Heart right ventricle (tissue), 16 donors: ENCODE measurements around the gene NUDT22. TPM values are rescaled to one million over a fixed set of nuclear protein-coding genes. Genes with fewer than 3 reads are reported as not detected.
A peak's percentile ranks its signal among the peaks of the same experiment; 100 is the strongest.

Experiments used
- ATAC-seq, 8 donors: fragments of 200-7000 bp; cut with Tn5 transposase; one replicate each; pipeline ENCODE4 v1.9.1; 2020; ENCODE audit warnings: mild to moderate bottlenecking in 8 of 8, moderate library complexity in 8 of 8, moderate number of reproducible peaks in 1 of 8
- DNase-seq, 2 donors: peaks; one replicate each; pipeline ENCODE4 v3.0.0-alpha.2; 2020
- H3K27ac ChIP-seq, 10 donors: fragments of 200-600 bp; sonication (generic) in 2 of 10; one replicate each; pipeline versions ENCODE4 v1.5.0 to v1.8.0; 2020 to 2022; ENCODE audit warnings: mild to moderate bottlenecking in 3 of 10
- H3K27me3 ChIP-seq, 7 donors: fragments of 200-600 bp; one replicate each; pipeline ENCODE4 v1.8.0; 2021 to 2022; ENCODE audit warnings: mild to moderate bottlenecking in 2 of 7
- H3K36me3 ChIP-seq, 9 donors: fragments of 200-600 bp; sonication (generic) in 1 of 9; one replicate each; pipeline versions ENCODE4 v1.5.0 to v1.8.0; 2020 to 2022; ENCODE audit warnings: mild to moderate bottlenecking in 2 of 9
- H3K4me1 ChIP-seq, 9 donors: fragments of 200-600 bp; sonication (generic) in 1 of 9; one replicate each; pipeline versions ENCODE4 v1.5.0 to v1.8.0; 2020 to 2022; ENCODE audit warnings: mild to moderate bottlenecking in 4 of 9
- H3K4me3 ChIP-seq, 10 donors: fragments of 200-600 bp; sonication (generic) in 2 of 10; one replicate each; pipeline versions ENCODE4 v1.5.0 to v1.8.0; 2020 to 2022; ENCODE audit warnings: mild to moderate bottlenecking in 7 of 10, moderate library complexity in 2 of 10
- H3K9me3 ChIP-seq, 11 donors: fragments of 200-600 bp in 10 of 11; sonication (generic) in 2 of 11; one replicate each; pipeline versions ENCODE4 v1.5.0 to v1.8.0; 2013 to 2022; ENCODE audit warnings: mild to moderate bottlenecking in 2 of 11, control low read depth in 1 of 11, moderate library complexity in 1 of 11
- CTCF ChIP-seq, 9 donors: fragments of 200-600 bp; sonication (generic) in 2 of 9; IDR thresholded peaks; one replicate each; pipeline versions ENCODE4 v1.5.0 to v1.8.0; 2021 to 2022; ENCODE audit warnings: antibody characterized with exemption in 9 of 9, mild to moderate bottlenecking in 5 of 9, moderate library complexity in 1 of 9
- WGBS, 2 donors: extraction: QIAGEN DNeasy Blood & Tissue Kit; methylation state at CpG; one replicate each; pipeline ENCODE4 v1.1.7; 2013; ENCODE audit warnings: inconsistent platforms in 1 of 2; 5-methylcytosine and 5-hydroxymethylcytosine counted together
- intact Hi-C, 10 donors: fragments of 100-400 bp; cut with DNase I; formaldehyde crosslinking; loops; one replicate each; pipeline versions ENCODE4 v1.11.1 to v1.14.2; 2022
- polyA plus RNA-seq, 2 donors: library from polyadenylated mRNA; stranded (reverse); fragments of 200-250 nt; gene quantifications; one replicate each; pipeline ENCODE4 v1.2.3, GENCODE V29; 2013
- total RNA-seq, 10 donors: library from RNA; stranded (reverse); fragmentation: NEBNext Ultra II Directional in 3 of 10; extraction: Animal tissue kit (Norgen Biotek cat#: 25700) in 3 of 10; gene quantifications; one replicate each; pipeline versions ENCODE4 v1.2.1 to v1.2.4, GENCODE V29; 2021 to 2023
- donor health status: Arrhythmogenic right ventricular cardiomyopathy.
- donor health status: ischemic (EF 13 %, LVEDD 7.1; RV severe dilation, severe dysfunction).
- donor health status: healthy with polysubstance abuse.
- donor health status: DM: no; HTN: yes; CAD: no.
- donor health status: DM: no; HTN: no; CAD: no.
- donor health status: ischemic (EF 25% LVEDD 6.9; RV normal size, moderate dysfunction).
- donor health status: ischemic (EF 25% LVEDD 5.7; RV mildly dilated, moderate dysfunction).
- donor health status: healthy.
- donor health status: DM: yes; HTN: yes; CAD: no.
- donor health status: Ischemic cardiomyopathy.
- donor health status: ischemic (EF 35%, LVEDD 5.7; RV mildly dilated, moderate dysfunction).
- donor health status: nonischemic (EF 11% LVEDD 7.7; RV severe dilation, severe dysfunction).
- donor health status: DM: yes; HTN: yes; CAD: no.
- donor health status: PGD.
- donor health status: ischemic (EF 29% LVEDD 5.4; RV normal size, mild dysfunction).
- donor health status: nonischemic (EF 23%, LVEDD 6.1; RV moderate dilation, normal function).

NUDT22 gene
- total and polyA plus RNA-seq, 12 donors, result 57.3 to 95.2 (median 72.6) TPM

GRCh38 chr11:64229744-64230170 lies 3.7 kb downstream of the NUDT22 start:
- Histone ChIP-seq H3K27me3 (no peaks in the 10 kb centered on the region), H3K36me3 (peaks cover 0 to 6% (median 0%) of the 10 kb centered on the region in 9 donors), H3K4me3 (peak overlapping the region; percentile 39 to 88 (median 75)), H3K27ac (peak overlapping the region; percentile 4 to 99 (median 96)), H3K4me1 (peaks cover 14 to 76% (median 62%) of the 10 kb centered on the region in 9 donors), H3K9me3 (no peaks in the 10 kb centered on the region)
- TF ChIP-seq CTCF (IDR thresholded peaks at IDR 0.05), result no peak
- 30 to 32% methylated on average over 13 of the region's 13 CpGs for WGBS, 2 donors
- no peak for ATAC-seq
- intact Hi-C loops, result loop anchor here in 1 of 10 donors (5.0 kb wide), 1 partner anchor 42 kb away; the partner anchor contains the start of gene STIP1
- no peak for DNase-seq

GRCh38 chr11:64230171-64230984 lies 4.3 kb downstream of the NUDT22 start, which contains the start of gene DNAJC4:
TSS of gene DNAJC4 (plus strand) at chr11:64230548. CDS start at chr11:64230855, 307 bp downstream.
- intact Hi-C loops, result no loop called here
- no peaks in the 10 kb centered on the region for H3K9me3 ChIP-seq
- peaks cover 11 to 75% (median 62%) of the 10 kb centered on the region in 9 donors for H3K4me1 ChIP-seq
- peak; percentile 92 to 94 for DNase-seq
- WGBS, 2 donors, result 0 to 1% methylated on average over 56 to 62 of the region's 62 CpGs
- peak; percentile 59 to 83 (median 71) for ATAC-seq
- no peak for TF ChIP-seq CTCF (IDR thresholded peaks at IDR 0.05)
- H3K27ac ChIP-seq, result peak within 1 kb of the TSS; percentile 74 to 99 (median 96)
- H3K36me3 ChIP-seq, result peaks cover 0 to 6% (median 0%) of the 10 kb centered on the region in 9 donors
- H3K4me3 ChIP-seq, result peak within 1 kb of the TSS; percentile 39 to 88 (median 75)
- H3K27me3 ChIP-seq, result no peaks in the 10 kb centered on the region

GRCh38 chr11:64230985-64231365 lies 4.9 kb downstream of the NUDT22 start:
- 7 to 16% methylated on average over 8 of the region's 8 CpGs for WGBS, 2 donors

More at GRCh38 chr11:64230985-64231365, 4.9 kb downstream of the NUDT22 start:
- DNase-seq, result no peak
- intact Hi-C loops, result no loop called here
- H3K9me3 ChIP-seq, result no peaks in the 10 kb centered on the region
- ATAC-seq, result no peak
- peaks cover 13 to 77% (median 63%) of the 10 kb centered on the region in 9 donors for H3K4me1 ChIP-seq
- peak overlapping the region; percentile 74 to 99 (median 96) for H3K27ac ChIP-seq
- peak overlapping the region; percentile 39 to 88 (median 75) for H3K4me3 ChIP-seq
- H3K36me3 ChIP-seq, result peaks cover 0 to 6% (median 0%) of the 10 kb centered on the region in 9 donors
- H3K27me3 ChIP-seq, result no peaks in the 10 kb centered on the region
- no peak for TF ChIP-seq CTCF (IDR thresholded peaks at IDR 0.05)
